Measurements from ENCODE around the gene LAIR2.
"Not testable (repeated sequence)": the region's sequence is repeated elsewhere in the genome, so short reads cannot be mapped to it uniquely, and the experiment has no call there.

The LAIR2 gene

GRCh38 chr19:54464630-54465425 lies 37.8 kb upstream of the LAIR2 start:
- peak; percentile 90 to 96 (median 94) for DNase-seq

GRCh38 chr19:54465426-54466109 lies 37.1 kb upstream of the LAIR2 start:
- DNase-seq = no peak

DNA sequence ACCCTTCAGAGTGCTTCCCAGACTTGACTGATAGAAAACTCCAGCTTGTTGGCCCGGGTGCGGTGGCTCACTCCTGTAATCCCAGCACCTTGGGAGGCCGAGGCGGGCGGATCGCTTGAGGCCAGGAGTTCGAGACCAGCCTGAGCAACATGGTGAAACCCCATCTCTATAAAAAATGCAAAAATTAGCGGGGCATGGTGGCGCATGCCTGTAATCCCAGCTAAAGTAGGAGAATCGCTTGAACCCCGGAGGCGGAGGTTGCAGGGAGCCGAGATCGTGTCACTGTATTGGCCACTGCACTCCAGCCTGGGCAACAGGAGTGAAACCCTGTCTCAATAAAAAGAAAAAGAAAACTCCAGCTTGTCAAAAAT lies 36.5 kb upstream of the LAIR2 start:
- not testable (repeated sequence) for DNase-seq

DNA sequence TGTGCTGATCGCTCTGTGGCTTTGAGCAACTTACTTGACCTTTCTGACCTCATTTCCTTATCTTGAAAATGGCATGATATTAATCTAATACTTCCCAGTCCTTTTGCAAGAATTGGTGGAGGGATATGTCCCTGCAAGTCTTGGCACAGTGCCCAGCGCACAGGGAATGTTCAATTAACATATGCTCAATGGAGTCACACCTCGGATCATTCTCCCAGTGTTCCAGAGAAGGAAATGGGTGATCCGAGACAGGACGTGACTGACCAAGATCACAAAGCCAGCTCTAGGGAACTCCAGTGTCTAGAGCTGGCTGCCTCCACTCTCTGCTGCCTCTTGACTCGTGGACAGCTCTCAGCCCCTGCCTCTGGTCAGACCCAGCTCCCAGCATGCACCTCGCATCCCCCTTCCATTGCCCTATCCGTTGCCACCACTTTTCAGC lies 33.1 kb upstream of the LAIR2 start:
- no peak for DNase-seq

- DNase-seq = no peak
Observed at GRCh38 chr19:54470276-54470887, 32.2 kb upstream of the LAIR2 start.

- DNase-seq = peak in 3 of 4 experiments; percentile 38 to 50 (median 45)
Observed at GRCh38 chr19:54470991-54471782, 31.4 kb upstream of the LAIR2 start.

- DNase-seq = peak; percentile 33 to 74 (median 55)
Observed at GRCh38 chr19:54473071-54473891, 29.4 kb upstream of the LAIR2 start, which contains the start of gene CDC42EP5. TSS of gene CDC42EP5 (minus strand) at chr19:54473296. CDS start at chr19:54465547, 7,749 bp downstream.

DNA sequence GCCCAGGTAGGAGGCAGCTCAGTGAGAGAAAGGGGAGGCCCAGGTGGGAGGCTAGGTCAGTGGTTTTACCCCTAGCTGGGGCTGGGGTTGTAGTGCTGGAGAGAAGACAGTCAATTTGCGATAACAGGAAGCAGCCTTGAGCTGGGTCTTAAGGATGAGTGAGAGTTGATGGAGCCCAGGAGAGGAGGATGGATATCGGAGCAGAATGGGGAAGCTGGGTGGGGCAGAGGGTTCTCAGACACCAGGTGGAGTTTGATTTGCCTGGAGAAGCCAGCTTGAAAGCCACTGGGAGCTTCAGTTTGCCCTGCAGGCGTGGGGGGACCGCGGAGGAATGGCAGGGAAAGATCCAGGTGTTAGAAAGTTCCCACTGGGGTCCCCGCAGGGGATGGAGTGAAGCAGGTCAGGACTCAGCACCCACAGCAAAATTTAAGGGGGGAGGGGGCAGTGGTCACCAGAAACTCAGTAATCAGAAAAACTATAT lies 28.7 kb upstream of the LAIR2 start:
- no peak for DNase-seq

DNA sequence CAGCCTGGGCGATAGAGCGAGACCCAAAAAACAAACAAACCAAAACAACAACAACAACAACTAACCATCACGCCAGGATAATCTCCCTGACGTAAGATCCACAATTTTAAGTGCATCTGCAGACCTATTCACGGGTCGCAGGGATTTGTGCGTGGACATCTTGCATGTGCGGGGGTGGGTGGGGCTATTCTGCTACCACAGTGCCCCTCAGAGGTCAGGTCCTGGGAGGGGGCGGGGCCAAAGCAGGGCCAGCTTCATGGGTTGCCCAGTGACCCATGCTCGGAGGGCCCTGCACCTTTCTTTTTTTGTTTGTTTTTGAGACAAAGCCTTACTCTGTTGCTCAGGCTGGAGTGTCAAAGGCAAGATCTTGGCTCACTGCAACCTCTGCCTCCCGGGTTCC lies 26.9 kb upstream of the LAIR2 start:
- DNase-seq = no peak

DNA sequence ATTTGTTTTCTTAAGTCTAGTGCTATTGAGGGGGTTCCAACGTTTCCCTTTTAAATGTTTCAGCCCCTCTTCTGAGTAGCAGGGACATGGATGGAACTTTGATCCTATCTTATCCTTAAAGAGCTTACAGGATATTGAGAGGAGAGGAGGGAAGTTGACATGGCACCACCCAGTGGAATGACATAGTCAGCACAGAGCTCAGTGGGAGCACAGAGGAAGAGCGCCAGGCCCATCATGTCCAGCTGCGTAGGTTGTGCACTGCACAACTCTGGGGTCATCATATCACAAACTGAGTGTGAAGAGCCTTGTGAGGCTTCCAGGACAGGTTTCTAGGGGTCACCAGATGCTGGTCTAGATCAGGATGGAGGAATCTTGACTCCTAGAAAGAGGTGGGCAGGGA lies 25.0 kb upstream of the LAIR2 start:
- peak in 3 of 4 experiments; percentile 23 to 46 (median 39) for DNase-seq

GRCh38 chr19:54478677-54479266 lies 23.9 kb upstream of the LAIR2 start:
- peak; percentile 56 to 79 (median 61) for DNase-seq

GRCh38 chr19:54480051-54480450 lies 22.6 kb upstream of the LAIR2 start:
- peak in 3 of 4 experiments; percentile 49 to 73 (median 72) for DNase-seq

DNA sequence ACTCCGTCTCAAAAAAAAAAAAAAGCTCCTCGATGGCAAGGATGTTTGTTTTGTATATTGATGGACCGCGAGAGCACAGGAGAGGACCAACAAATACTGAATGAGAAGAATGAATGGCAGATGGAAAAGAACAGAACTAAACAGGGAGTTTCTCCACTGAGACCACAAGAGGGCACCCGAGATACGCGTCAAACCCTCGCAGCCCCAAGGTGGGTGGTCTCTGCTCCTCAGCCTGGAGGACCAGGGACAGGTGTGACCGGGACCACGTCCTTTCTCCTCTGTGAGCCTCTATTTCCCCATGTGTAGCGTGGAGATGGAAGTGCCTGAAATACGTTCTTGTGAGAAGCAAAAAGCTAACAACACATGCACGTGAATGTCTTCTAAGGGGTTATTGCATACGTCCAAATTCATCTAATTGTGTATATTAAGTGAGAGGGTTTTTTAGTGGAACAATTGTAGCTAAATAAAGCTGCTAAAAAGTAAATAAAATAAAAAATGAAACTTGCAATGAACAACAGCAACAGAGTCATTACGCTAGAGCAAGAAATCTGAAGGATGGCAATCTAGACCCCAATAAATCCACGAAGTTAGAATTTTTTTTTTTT lies 21.2 kb upstream of the LAIR2 start:
- peak; percentile 52 to 68 (median 58) for DNase-seq

GRCh38 chr19:54482889-54483288 lies 19.7 kb upstream of the LAIR2 start:
- DNase-seq = peak; percentile 42 to 70 (median 54)

DNA sequence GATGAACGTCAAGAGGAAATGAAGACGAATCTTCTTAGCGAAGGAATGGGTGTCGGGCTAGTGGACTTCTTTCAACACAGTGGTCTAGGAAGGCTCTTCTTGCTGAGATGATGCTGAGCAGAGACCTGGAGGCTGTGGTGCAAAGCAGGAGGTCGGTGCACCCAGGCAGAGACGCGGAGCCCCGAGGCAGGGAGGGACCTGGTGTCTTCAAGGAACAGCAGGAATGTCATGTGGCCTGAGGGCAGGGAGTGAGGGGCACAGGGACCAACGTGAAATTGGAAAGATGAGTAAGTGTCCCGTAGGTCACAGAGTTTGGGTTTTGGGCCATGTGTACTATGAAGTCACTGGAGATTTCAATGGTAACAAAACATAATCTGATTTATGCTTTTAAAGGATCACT lies 18.2 kb upstream of the LAIR2 start:
- no peak for DNase-seq

DNA sequence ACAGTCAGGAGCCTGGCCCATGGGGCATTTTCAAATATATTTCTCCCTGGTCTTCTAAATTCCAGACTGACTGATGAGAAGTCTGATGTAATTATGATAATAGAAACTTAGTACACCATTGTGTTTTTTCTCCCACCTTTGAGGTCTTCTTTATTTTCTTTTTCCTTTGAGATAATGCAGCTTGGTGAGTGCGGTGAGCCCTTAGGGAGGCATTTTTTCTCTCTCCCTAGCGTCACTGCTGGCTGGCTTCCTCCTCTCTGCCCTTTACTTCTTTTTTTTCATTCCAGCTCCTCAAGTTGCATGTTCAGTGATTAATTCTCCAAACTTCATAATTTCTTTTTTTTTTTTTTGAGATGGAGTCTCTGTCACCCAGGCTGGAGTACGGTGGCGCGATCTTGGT lies 16.8 kb upstream of the LAIR2 start:
- DNase-seq = peak in 3 of 4 experiments; percentile 36 to 54 (median 49)

GRCh38 chr19:54489341-54489740 lies 13.3 kb upstream of the LAIR2 start:
- DNase-seq = no peak

DNA sequence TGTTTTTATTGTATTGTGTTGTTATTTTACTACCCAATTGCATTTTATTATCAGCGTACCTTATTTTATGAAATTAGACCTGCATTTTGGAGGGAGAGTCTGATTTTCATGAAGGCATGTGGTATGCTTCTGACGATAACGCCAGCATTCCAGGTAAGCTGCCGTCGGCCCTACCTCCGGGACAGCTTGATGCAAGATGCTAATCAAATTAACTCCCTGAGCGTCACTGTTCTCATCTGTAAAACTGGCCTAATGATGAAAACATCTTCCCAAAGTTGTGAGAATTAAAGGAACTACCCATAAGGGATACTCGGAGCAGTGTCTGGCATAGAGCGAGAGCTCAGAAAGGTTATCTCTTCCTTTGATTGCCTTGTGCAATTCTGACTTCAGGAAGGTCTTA lies 12.9 kb upstream of the LAIR2 start:
- no peak for DNase-seq

- peak in 1 of 4 experiments; percentile 25 for DNase-seq
Observed at GRCh38 chr19:54492568-54492967, 10.1 kb upstream of the LAIR2 start.

GRCh38 chr19:54493056-54493455 lies 9.6 kb upstream of the LAIR2 start:
- not testable (repeated sequence) for DNase-seq

All from suppressor macrophage (primary cell).